Stomach (tissue), 9 donors: ENCODE measurements around the gene B3GNT7. TPM values are rescaled to one million over a fixed set of nuclear protein-coding genes. Genes with fewer than 3 reads are reported as not detected.
A peak's percentile ranks its signal among the peaks of the same experiment; 100 is the strongest.

ENCODE experiments used
- DNase-seq, 2 donors: peaks; one replicate each; pipeline versions ENCODE4 v3.0.0 to v3.0.0-alpha.2; 2013 to 2019
- H3K27ac ChIP-seq, 5 donors: fragments of 200-600 bp in 4 of 5; sonication (generic) in 4 of 5; one replicate each; pipeline ENCODE4 v1.5.1; 2013 to 2019; ENCODE audit warnings: mild to moderate bottlenecking in 1 of 5, moderate library complexity in 1 of 5
- H3K27me3 ChIP-seq, 3 donors: fragments of 200-600 bp; sonication (generic); one replicate each; pipeline ENCODE4 v1.5.1; 2017 to 2019; ENCODE audit warnings: mixed run types in 1 of 3
- H3K36me3 ChIP-seq, 4 donors: fragments of 200-600 bp; sonication (generic); 1 replicate in 3 of 4; 2 replicates in 1 of 4; pipeline ENCODE4 v1.5.1; 2016 to 2019
- H3K4me1 ChIP-seq, 4 donors: fragments of 200-600 bp; sonication (generic); one replicate each; pipeline ENCODE4 v1.5.1; 2016 to 2019
- H3K4me3 ChIP-seq, 4 donors: fragments of 200-600 bp; sonication (generic) in 3 of 4; one replicate each; pipeline ENCODE4 v1.5.1; 2016 to 2019; ENCODE audit warnings: mild to moderate bottlenecking in 1 of 4
- H3K9me3 ChIP-seq, 4 donors: fragments of 200-600 bp; sonication (generic); one replicate each; pipeline ENCODE4 v1.5.1; 2016 to 2019
- CTCF ChIP-seq, 7 experiments: fragments of 450-650 bp in 4 of 7; fragments of 200-600 bp in 3 of 7; sonication (generic) in 3 of 7; IDR thresholded peaks; one replicate each; pipeline ENCODE4 v1.5.1; 2016 to 2019; ENCODE audit warnings: antibody characterized with exemption in 7 of 7, control low read depth in 2 of 7, mild to moderate bottlenecking in 1 of 7
- EP300 ChIP-seq: sonication (generic); formaldehyde crosslinking; IDR thresholded peaks from one replicate; pipeline ENCODE4 v1.6.1; 2017; ENCODE audit warnings: antibody characterized with exemption
- POLR2A ChIP-seq, 4 donors: fragments of 450-650 bp; IDR thresholded peaks; one replicate each; pipeline ENCODE4 v1.6.1; 2016; ENCODE audit warnings: antibody characterized with exemption in 4 of 4, control low read depth in 2 of 4, mild to moderate bottlenecking in 1 of 4, moderate library complexity in 1 of 4
- POLR2AphosphoS5 ChIP-seq, 3 donors: sonication (generic); formaldehyde crosslinking; IDR thresholded peaks; one replicate each; pipeline ENCODE4 v1.6.1; 2016; ENCODE audit warnings: antibody characterized with exemption in 3 of 3
- WGBS, 5 donors: extraction: QIAGEN DNeasy Blood & Tissue Kit in 3 of 5; methylation state at CpG; one replicate each; pipeline versions ENCODE4 v1.1.5 to v1.1.7; 2013 to 2018; 5-methylcytosine and 5-hydroxymethylcytosine counted together
- intact Hi-C: fragments of 100-400 bp; cut with DNase I; formaldehyde crosslinking; loops from one replicate; pipeline ENCODE4 v1.15.1; 2023; ENCODE audit warnings: low total_unique reads
- polyA plus RNA-seq, 3 donors: library from polyadenylated mRNA; stranded (reverse); fragments of 200-250 nt; gene quantifications; one replicate each; pipeline ENCODE4 v1.2.3, GENCODE V29; 2013
- total RNA-seq, 5 donors: library from RNA; depleted of rRNA; stranded (reverse); fragments of >200 nt; gene quantifications; one replicate each; pipeline versions ENCODE4 v1.1.0 to v1.2.3, GENCODE V29; 2014 to 2016
- donor health status: healthy with polysubstance abuse.
- donor health status: Bipolar disorder and iron deficiency.
- donor health status: healthy.

The B3GNT7 gene
- total and polyA plus RNA-seq, 8 donors, result 1.9 to 156 (median 16.3) TPM

DNA sequence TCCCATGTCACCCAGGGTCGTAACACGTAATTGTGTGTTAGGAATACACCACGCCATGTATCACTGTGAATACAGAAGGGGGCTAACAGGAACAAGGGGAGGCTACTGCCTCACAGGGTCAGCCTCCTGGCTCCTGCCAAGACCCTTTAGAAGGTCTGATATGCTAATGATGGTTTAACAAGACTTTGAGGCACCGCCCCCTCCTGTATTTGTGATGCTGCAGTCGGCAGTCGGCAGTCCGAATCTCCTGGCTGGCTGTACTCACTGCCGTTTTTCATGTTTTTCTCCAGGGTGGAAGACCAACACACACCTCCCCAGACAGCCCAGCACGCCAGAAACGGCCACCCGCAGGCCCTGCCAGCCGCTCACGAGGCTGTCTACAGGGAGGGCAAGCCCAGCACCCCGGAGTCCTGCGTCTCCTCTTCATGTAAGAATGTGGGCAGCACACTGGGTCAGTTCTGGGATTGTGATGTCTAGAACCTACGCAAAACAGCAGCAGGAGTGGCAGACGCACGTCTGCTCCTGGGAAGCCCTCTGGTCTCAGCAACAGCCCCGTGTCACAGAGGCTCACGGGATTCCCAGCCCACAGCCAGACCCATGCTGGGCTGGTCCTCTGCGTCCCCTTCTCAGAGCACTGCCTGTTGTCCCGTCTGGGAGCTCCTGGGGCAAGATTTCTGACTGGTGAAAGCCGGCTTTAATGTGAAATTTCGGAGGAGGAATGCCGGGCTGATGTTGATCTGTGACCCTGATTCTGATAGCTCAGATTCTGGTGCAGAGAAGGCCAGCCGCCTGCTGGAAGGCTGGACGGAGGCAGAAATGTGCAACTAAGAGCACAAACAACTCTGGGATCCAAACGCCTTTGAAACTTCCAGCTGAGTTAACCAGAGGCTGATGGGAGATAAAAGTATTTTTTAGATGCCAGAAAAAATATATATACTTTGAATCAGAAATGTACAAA lies 39.7 kb upstream of the B3GNT7 start:
- 82 to 88% (median 84%) methylated on average over 23 to 28 of the region's 28 CpGs for WGBS, 5 donors
- H3K27me3 ChIP-seq, result no peaks in the 10 kb centered on the region
- H3K4me3 ChIP-seq, result no peak overlapping the region
- intact Hi-C loops, result no loop called here
- H3K36me3 ChIP-seq, result peaks cover 0 to 18% (median 8%) of the 10 kb centered on the region in 4 donors
- peak in 1 of 2 donors; percentile 39 for DNase-seq
- peaks cover 0 to 16% (median 8%) of the 10 kb centered on the region in 4 donors for H3K4me1 ChIP-seq
- TF ChIP-seq EP300 (no peak), CTCF (IDR thresholded peaks at IDR 0.05) (no peak), POLR2AphosphoS5 (IDR thresholded peaks at IDR 0.05) (no peak), POLR2A (IDR thresholded peaks at IDR 0.05) (no peak)
- peak overlapping the region in 1 of 5 donors; percentile 32 for H3K27ac ChIP-seq
- no peaks in the 10 kb centered on the region for H3K9me3 ChIP-seq

- TF ChIP-seq POLR2A (IDR thresholded peaks at IDR 0.05), result no peak
- no peak for TF ChIP-seq EP300
- TF ChIP-seq POLR2AphosphoS5 (IDR thresholded peaks at IDR 0.05), result no peak
- TF ChIP-seq CTCF (IDR thresholded peaks at IDR 0.05), result no peak
- Histone ChIP-seq H3K27me3 (no peaks in the 10 kb centered on the region), H3K27ac (peak overlapping the region in 1 of 5 donors; percentile 32), H3K4me1 (peaks cover 0 to 17% (median 9%) of the 10 kb centered on the region in 4 donors), H3K4me3 (no peak overlapping the region), H3K36me3 (peaks cover 0 to 22% (median 15%) of the 10 kb centered on the region in 4 donors), H3K9me3 (no peaks in the 10 kb centered on the region)
- peak in 1 of 2 donors; percentile 44 for DNase-seq
- intact Hi-C loops, result no loop called here
- WGBS, 5 donors, result 74 to 81% (median 80%) methylated on average over 5 of the region's 5 CpGs
Observed at GRCh38 chr2:231356466-231356844, 39.1 kb upstream of the B3GNT7 start.

DNA sequence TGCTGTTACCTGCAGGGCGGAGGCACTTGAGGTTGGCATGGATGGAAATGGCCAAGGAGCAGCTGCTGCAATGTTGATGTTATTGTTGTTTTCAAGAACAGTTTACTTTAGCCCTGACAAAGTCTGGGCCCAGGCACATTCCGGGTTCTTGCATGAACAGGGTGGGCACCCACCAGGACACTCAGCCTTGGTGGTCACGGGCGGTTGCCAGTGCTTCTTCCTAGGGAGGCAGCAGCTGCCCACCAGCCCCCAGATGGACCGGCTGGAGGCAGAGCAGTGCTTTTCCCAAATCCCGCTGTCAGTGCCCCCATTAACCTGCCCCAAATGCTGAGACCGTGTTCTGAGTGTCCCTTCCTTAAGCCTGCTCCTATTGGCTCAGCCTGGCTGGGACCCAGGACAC lies 38.5 kb upstream of the B3GNT7 start:
- intact Hi-C loops, result no loop called here
- DNase-seq, result no peak
- Histone ChIP-seq H3K4me1 (peaks cover 0 to 17% (median 9%) of the 10 kb centered on the region in 4 donors), H3K9me3 (no peaks in the 10 kb centered on the region), H3K4me3 (no peak overlapping the region), H3K36me3 (peaks cover 0 to 28% (median 19%) of the 10 kb centered on the region in 4 donors), H3K27ac (no peak overlapping the region), H3K27me3 (no peaks in the 10 kb centered on the region)
- 89 to 95% (median 93%) methylated on average over 4 to 7 of the region's 7 CpGs for WGBS, 5 donors
- no peak for TF ChIP-seq CTCF (IDR thresholded peaks at IDR 0.05)
- no peak for TF ChIP-seq POLR2AphosphoS5 (IDR thresholded peaks at IDR 0.05)
- no peak for TF ChIP-seq EP300
- TF ChIP-seq POLR2A (IDR thresholded peaks at IDR 0.05), result no peak

- peaks cover 0 to 35% (median 21%) of the 10 kb centered on the region in 4 donors for H3K36me3 ChIP-seq
- peaks cover 0 to 17% (median 9%) of the 10 kb centered on the region in 4 donors for H3K4me1 ChIP-seq
- H3K4me3 ChIP-seq, result no peak overlapping the region
- TF ChIP-seq POLR2AphosphoS5 (IDR thresholded peaks at IDR 0.05) (no peak), EP300 (no peak), CTCF (IDR thresholded peaks at IDR 0.05) (no peak), POLR2A (IDR thresholded peaks at IDR 0.05) (no peak)
- no peaks in the 10 kb centered on the region for H3K9me3 ChIP-seq
- no peak overlapping the region for H3K27ac ChIP-seq
- H3K27me3 ChIP-seq, result no peaks in the 10 kb centered on the region
- intact Hi-C loops, result no loop called here
- WGBS, 5 donors, result 93 to 95% (median 95%) methylated on average over 4 of the region's 4 CpGs
- no peak for DNase-seq
Observed at GRCh38 chr2:231357931-231358330, 37.6 kb upstream of the B3GNT7 start.
